ENCODE results near the gene SPG11. TPM values are rescaled to one million over a fixed set of nuclear protein-coding genes. Genes with fewer than 3 reads are reported as not detected.

SPG11 gene
- total and polyA plus RNA-seq, 8 donors: 72.6 to 92.5 (median 83.2) TPM

GRCh38 chr15:44588541-44588940 is 74.9 kb downstream of the SPG11 start:
- Histone ChIP-seq H3K4me1 (no peaks in the 10 kb centered on the region), H3K27ac (no peak overlapping the region), H3K4me3 (no peak overlapping the region), H3K9me3 (no peaks in the 10 kb centered on the region), H3K27me3 (no peaks in the 10 kb centered on the region), H3K36me3 (peaks cover 3 to 100% of the 10 kb centered on the region in 2 donors)
- ATAC-seq (no peak), DNase-seq (no peak)
- no peak for TF ChIP-seq CTCF (IDR thresholded peaks at IDR 0.05)
- intact Hi-C loops (cut with DNase I): no loop called here

GRCh38 chr15:44585633-44586032 is 77.8 kb downstream of the SPG11 start:
- Histone ChIP-seq H3K27ac (no peak overlapping the region), H3K4me3 (no peak overlapping the region), H3K9me3 (no peaks in the 10 kb centered on the region), H3K36me3 (peaks cover 3 to 100% of the 10 kb centered on the region in 2 donors), H3K4me1 (no peaks in the 10 kb centered on the region), H3K27me3 (no peaks in the 10 kb centered on the region)
- ATAC-seq (no peak), DNase-seq (no peak)
- intact Hi-C loops (cut with DNase I): no loop called here
- no peak for TF ChIP-seq CTCF (IDR thresholded peaks at IDR 0.05)

- no peaks in the 10 kb centered on the region for H3K4me1 ChIP-seq
- no peaks in the 10 kb centered on the region for H3K27me3 ChIP-seq
- intact Hi-C loops (cut with DNase I): no loop called here
- H3K4me3 ChIP-seq: no peak overlapping the region
- ATAC-seq (peak; percentile 89), DNase-seq (peak in 2 of 4 donors; percentile 20 to 40)
- no peak overlapping the region for H3K27ac ChIP-seq
- peaks cover 3 to 97% of the 10 kb centered on the region in 2 donors for H3K36me3 ChIP-seq
- no peaks in the 10 kb centered on the region for H3K9me3 ChIP-seq
- TF ChIP-seq CTCF (IDR thresholded peaks at IDR 0.05): peak; percentile 18 to 39
Observed at GRCh38 chr15:44584162-44584749, 79.2 kb downstream of the SPG11 start.

GRCh38 chr15:44580105-44580504 is 83.4 kb downstream of the SPG11 start:
- no peaks in the 10 kb centered on the region for H3K9me3 ChIP-seq
- H3K27me3 ChIP-seq: no peaks in the 10 kb centered on the region
- intact Hi-C loops (cut with DNase I): no loop called here
- no peak for ATAC-seq
- DNase-seq: no peak
- peaks cover 0 to 11% of the 10 kb centered on the region in 2 donors for H3K4me1 ChIP-seq
- H3K4me3 ChIP-seq: no peak overlapping the region
- TF ChIP-seq CTCF (IDR thresholded peaks at IDR 0.05): no peak
- peaks cover 0 to 56% of the 10 kb centered on the region in 2 donors for H3K36me3 ChIP-seq
- H3K27ac ChIP-seq: no peak overlapping the region

- intact Hi-C loops (cut with DNase I): no loop called here
- Histone ChIP-seq H3K27me3 (no peaks in the 10 kb centered on the region), H3K36me3 (peaks cover 0 to 56% of the 10 kb centered on the region in 2 donors), H3K4me1 (peaks cover 0 to 11% of the 10 kb centered on the region in 2 donors), H3K9me3 (no peaks in the 10 kb centered on the region), H3K27ac (no peak overlapping the region), H3K4me3 (no peak overlapping the region)
- ATAC-seq (no peak), DNase-seq (no peak)
- no peak for TF ChIP-seq CTCF (IDR thresholded peaks at IDR 0.05)
Observed at GRCh38 chr15:44574734-44575133, 88.7 kb downstream of the SPG11 start.

Measured in left lung (tissue), 10 donors.